Endothelial cell of umbilical vein (primary cell): ENCODE data around the gene PLA2G4B. TPM values are rescaled to one million over a fixed set of nuclear protein-coding genes. Genes with fewer than 3 reads are reported as not detected.
A peak's percentile ranks its signal among the peaks of the same experiment; 100 is the strongest.

Experiments used
- BruUV-seq: library from RNA; stranded (reverse); fragments of 400-500 nt; replicated peaks from 2 replicates; lab custom pipeline; 2021; lab: Mats Ljungman, UMichigan
- CTCF ChIA-PET: fragments of 300-600, 350-600 bp; sonication (Branson Sonifier 250); formaldehyde crosslinking; loops from one replicate; lab custom pipeline; 2021; ENCODE audit warnings: antibody characterized with exemption, inconsistent platforms; lab: Charles Lee
- POLR2A ChIA-PET: fragments of 300-600, 350-600 bp; sonication (Branson Sonifier 250); formaldehyde crosslinking; loops from one replicate; lab custom pipeline; 2021; ENCODE audit warnings: antibody characterized with exemption, inconsistent platforms; lab: Charles Lee
- DNase-seq: peaks from one replicate; pipeline ENCODE4 v3.0.0-alpha.2; 2011; ENCODE audit warnings: low read depth, low spot score
- FAIRE-seq: peaks from 2 replicates; lab custom pipeline; 2011; peaks lifted over from hg19 to GRCh38; lab: Jason Lieb, UNC
- H2AFZ ChIP-seq: 2 replicates; pipeline ENCODE4 v1.6.0; 2012; ENCODE audit warnings: low read depth, low read length, control low read depth, inconsistent platforms
- H3K27ac ChIP-seq: 2 replicates; pipeline ENCODE4 v1.5.1; 2011; ENCODE audit warnings: low read depth, mild to moderate bottlenecking, control low read depth, low read length, moderate library complexity; ENCODE audit not compliant: insufficient read depth
- H3K27me3 ChIP-seq, 2 experiments: 2 replicates each; pipeline versions ENCODE4 v1.6.0 to v1.6.1; 2011; ENCODE audit warnings: low read length in 2 of 2, mixed read lengths in 1 of 2; ENCODE audit not compliant: control insufficient read depth in 2 of 2, insufficient read depth in 2 of 2
- H3K36me3 ChIP-seq, 2 experiments: 2 replicates in 1 of 2; 3 replicates in 1 of 2; pipeline ENCODE4 v1.5.1; 2011; ENCODE audit warnings: low read length in 2 of 2, mild to moderate bottlenecking in 1 of 2, moderate library complexity in 1 of 2; ENCODE audit not compliant: control insufficient read depth in 2 of 2, insufficient read depth in 2 of 2; ENCODE audit errors: extremely low read depth in 1 of 2
- H3K4me1 ChIP-seq: 3 replicates; pipeline ENCODE4 v1.5.1; 2011; ENCODE audit warnings: mild to moderate bottlenecking, low read length; ENCODE audit not compliant: control insufficient read depth, insufficient read depth; ENCODE audit errors: extremely low read depth
- H3K4me2 ChIP-seq: 2 replicates; pipeline ENCODE4 v1.6.1; 2011; ENCODE audit warnings: low read length, control low read depth, mixed read lengths; ENCODE audit not compliant: insufficient read depth
- H3K4me3 ChIP-seq, 3 experiments: fragments of 200-600 bp in 1 of 3; sonication (generic), shearing (Covaris generic) in 1 of 3; replicated peaks in 1 of 3; 2 replicates each; pipeline ENCODE4 v1.5.1; 2011 to 2016; ENCODE audit warnings: control low read depth in 3 of 3, low read length in 3 of 3, mild to moderate bottlenecking in 2 of 3, inconsistent platforms in 1 of 3, low read depth in 1 of 3, moderate library complexity in 1 of 3; ENCODE audit not compliant: insufficient read depth in 1 of 3
- H3K79me2 ChIP-seq: 2 replicates; pipeline ENCODE4 v1.6.0; 2012; ENCODE audit warnings: low read length, inconsistent platforms; ENCODE audit not compliant: control insufficient read depth, insufficient read depth
- H3K9ac ChIP-seq: replicated peaks from 2 replicates; pipeline ENCODE3; 2011; ENCODE audit warnings: low read length, control low read depth; ENCODE audit not compliant: insufficient read depth; ENCODE audit errors: extremely low read depth
- H3K9me1 ChIP-seq: replicated peaks from 3 replicates; pipeline ENCODE4 v1.6.0; 2011; ENCODE audit warnings: mild to moderate bottlenecking, low read length; ENCODE audit not compliant: control insufficient read depth, insufficient read depth; ENCODE audit errors: extremely low read depth
- H3K9me3 ChIP-seq: replicated peaks from 2 replicates; pipeline ENCODE4 v1.5.1; 2012; ENCODE audit warnings: low read length, inconsistent platforms; ENCODE audit not compliant: control insufficient read depth, insufficient read depth
- H4K20me1 ChIP-seq: replicated peaks from 2 replicates; pipeline ENCODE3; 2011; ENCODE audit warnings: mild to moderate bottlenecking, low read length; ENCODE audit not compliant: control insufficient read depth, insufficient read depth; ENCODE audit errors: extremely low read depth
- EZH2 ChIP-seq: IDR thresholded peaks from 2 replicates; pipeline ENCODE4 v1.6.1; 2012; ENCODE audit warnings: borderline replicate concordance, low read depth, mild to moderate bottlenecking, moderate library complexity, low read length, inconsistent platforms; ENCODE audit not compliant: severe bottlenecking
- FOS ChIP-seq: IDR thresholded peaks from 2 replicates; pipeline ENCODE4 v1.6.1; 2011; ENCODE audit warnings: mild to moderate bottlenecking, low read length, moderate library complexity, borderline replicate concordance; ENCODE audit not compliant: insufficient read depth
- GATA2 ChIP-seq: IDR thresholded peaks from 2 replicates; pipeline ENCODE4 v1.7.0; 2011; ENCODE audit warnings: low read depth, mild to moderate bottlenecking, moderate library complexity, mixed read lengths, low read length; ENCODE audit not compliant: insufficient read length, insufficient read depth
- JUN ChIP-seq: IDR thresholded peaks from 2 replicates; pipeline ENCODE4 v1.6.1; 2011; ENCODE audit warnings: borderline replicate concordance, low read depth; ENCODE audit not compliant: insufficient read length, insufficient read depth
- MYC ChIP-seq: IDR thresholded peaks from one replicate; pipeline ENCODE4 v1.6.1; 2011; ENCODE audit warnings: mild to moderate bottlenecking, low read depth, low read length
- POLR2A ChIP-seq: IDR thresholded peaks from 2 replicates; pipeline ENCODE4 v1.6.1; 2012; ENCODE audit warnings: low read depth, mild to moderate bottlenecking, control low read depth, low read length
- POLR2AphosphoS5 ChIP-seq: IDR thresholded peaks from 2 replicates; pipeline ENCODE4 v1.6.1; 2012; ENCODE audit warnings: low read depth, mild to moderate bottlenecking, control low read depth, low read length, moderate library complexity; ENCODE audit not compliant: insufficient read depth
- dilution Hi-C: fragments of 300-500 bp; cut with MboI; formaldehyde crosslinking; loops from one replicate; pipeline ENCODE4 v1.15.0; 2019; ENCODE audit warnings: low sequenced_read_pairs; ENCODE audit not compliant: extremely low pct_ligation_motif_present
- intact Hi-C: fragments of 100-400 bp; cut with micrococcal nuclease; formaldehyde crosslinking; loops from one replicate; pipeline ENCODE4 v1.10.0; 2022
- polyA plus RNA-seq, 4 experiments: library from polyadenylated mRNA; depleted of rRNA in 3 of 4; stranded (reverse) in 3 of 4; unstranded in 1 of 4; fragments of >200 nt; gene quantifications; 2 replicates each; pipeline versions ENCODE4 v1.2.1 to v1.2.3, GENCODE V29; 2011 to 2012; ENCODE audit warnings: missing spikeins in 1 of 4
- total RNA-seq: library from RNA; stranded (reverse); gene quantifications from 2 replicates; pipeline ENCODE4 v1.2.3, GENCODE V29; 2021
- TF ChIP-seq, protein P1 (sequence below), 2 donors: IDR thresholded peaks; 1 replicate in 1 of 2; 2 replicates in 1 of 2; pipeline ENCODE4 v1.5.1; 2011; ENCODE audit warnings: low read length in 2 of 2, mild to moderate bottlenecking in 2 of 2, moderate library complexity in 2 of 2, control low read depth in 1 of 2, inconsistent platforms in 1 of 2, low read depth in 1 of 2; ENCODE audit not compliant: insufficient read depth in 1 of 2; ENCODE audit errors: extremely low read depth in 1 of 2
- TF ChIP-seq, protein P2 (sequence below): IDR thresholded peaks from 2 replicates; pipeline ENCODE4 v1.6.1; 2011; ENCODE audit not compliant: insufficient read depth, insufficient read length

Gene PLA2G4B
- total and polyA plus RNA-seq, 2 donors (not counting 3 experiments of a cell fraction or from before 2014, with no cell fraction given) = 4.0 to 7.9 TPM

DNA sequence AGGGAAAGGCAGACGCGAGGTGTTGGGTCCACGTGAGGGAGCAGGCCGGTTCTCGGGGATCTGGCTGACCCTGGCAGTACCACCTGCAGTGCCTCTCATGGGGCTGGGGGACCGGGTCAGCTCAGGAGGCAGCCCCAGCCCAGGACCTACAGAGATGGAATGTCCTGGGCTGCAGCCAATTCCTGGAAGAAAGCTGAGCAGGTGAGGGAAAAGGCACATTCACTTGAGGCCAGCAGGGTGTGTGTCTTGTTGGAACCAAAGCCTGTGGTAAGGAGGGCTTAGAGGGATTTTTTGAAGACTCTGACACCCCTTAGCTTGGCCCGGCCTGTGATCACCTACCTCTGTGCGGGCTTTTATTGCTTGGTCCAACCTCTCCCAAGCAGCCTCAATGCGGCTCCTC is 15.8 kb downstream of the PLA2G4B start:
- Histone ChIP-seq H3K9ac (no peak overlapping the region), H3K36me3 (peaks cover 6 to 36% of the 10 kb centered on the region in 2 experiments), H3K79me2 (no peaks in the 10 kb centered on the region), H4K20me1 (no peaks in the 10 kb centered on the region), H3K4me1 (no peaks in the 10 kb centered on the region), H3K9me3 (no peaks in the 10 kb centered on the region), H3K27ac (no peak overlapping the region), H3K27me3 (no peaks in the 10 kb centered on the region), H2AFZ (no peak overlapping the region), H3K4me3 (no peak overlapping the region), H3K4me2 (no peak overlapping the region), H3K9me1 (no peaks in the 10 kb centered on the region)
- BruUV-seq = no TSS peak
- ChIA-PET CTCF (no interaction called here), POLR2A (no interaction called here)
- intact Hi-C loops (no loop called here), dilution Hi-C loops (no loop called here)
- FAIRE-seq = no peak
- TF ChIP-seq POLR2AphosphoS5 = no peak
- TF ChIP-seq, protein P1, sequence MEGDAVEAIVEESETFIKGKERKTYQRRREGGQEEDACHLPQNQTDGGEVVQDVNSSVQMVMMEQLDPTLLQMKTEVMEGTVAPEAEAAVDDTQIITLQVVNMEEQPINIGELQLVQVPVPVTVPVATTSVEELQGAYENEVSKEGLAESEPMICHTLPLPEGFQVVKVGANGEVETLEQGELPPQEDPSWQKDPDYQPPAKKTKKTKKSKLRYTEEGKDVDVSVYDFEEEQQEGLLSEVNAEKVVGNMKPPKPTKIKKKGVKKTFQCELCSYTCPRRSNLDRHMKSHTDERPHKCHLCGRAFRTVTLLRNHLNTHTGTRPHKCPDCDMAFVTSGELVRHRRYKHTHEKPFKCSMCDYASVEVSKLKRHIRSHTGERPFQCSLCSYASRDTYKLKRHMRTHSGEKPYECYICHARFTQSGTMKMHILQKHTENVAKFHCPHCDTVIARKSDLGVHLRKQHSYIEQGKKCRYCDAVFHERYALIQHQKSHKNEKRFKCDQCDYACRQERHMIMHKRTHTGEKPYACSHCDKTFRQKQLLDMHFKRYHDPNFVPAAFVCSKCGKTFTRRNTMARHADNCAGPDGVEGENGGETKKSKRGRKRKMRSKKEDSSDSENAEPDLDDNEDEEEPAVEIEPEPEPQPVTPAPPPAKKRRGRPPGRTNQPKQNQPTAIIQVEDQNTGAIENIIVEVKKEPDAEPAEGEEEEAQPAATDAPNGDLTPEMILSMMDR (IDR thresholded peaks at IDR 0.05; ENCODE audit: extremely low read depth in 1 of 2, insufficient read depth in 1 of 2, low read depth in 1 of 2, low read length in 2 of 2) = no peak
- TF ChIP-seq, protein P2, sequence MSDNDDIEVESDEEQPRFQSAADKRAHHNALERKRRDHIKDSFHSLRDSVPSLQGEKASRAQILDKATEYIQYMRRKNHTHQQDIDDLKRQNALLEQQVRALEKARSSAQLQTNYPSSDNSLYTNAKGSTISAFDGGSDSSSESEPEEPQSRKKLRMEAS = no peak
- no peak for DNase-seq

DNA sequence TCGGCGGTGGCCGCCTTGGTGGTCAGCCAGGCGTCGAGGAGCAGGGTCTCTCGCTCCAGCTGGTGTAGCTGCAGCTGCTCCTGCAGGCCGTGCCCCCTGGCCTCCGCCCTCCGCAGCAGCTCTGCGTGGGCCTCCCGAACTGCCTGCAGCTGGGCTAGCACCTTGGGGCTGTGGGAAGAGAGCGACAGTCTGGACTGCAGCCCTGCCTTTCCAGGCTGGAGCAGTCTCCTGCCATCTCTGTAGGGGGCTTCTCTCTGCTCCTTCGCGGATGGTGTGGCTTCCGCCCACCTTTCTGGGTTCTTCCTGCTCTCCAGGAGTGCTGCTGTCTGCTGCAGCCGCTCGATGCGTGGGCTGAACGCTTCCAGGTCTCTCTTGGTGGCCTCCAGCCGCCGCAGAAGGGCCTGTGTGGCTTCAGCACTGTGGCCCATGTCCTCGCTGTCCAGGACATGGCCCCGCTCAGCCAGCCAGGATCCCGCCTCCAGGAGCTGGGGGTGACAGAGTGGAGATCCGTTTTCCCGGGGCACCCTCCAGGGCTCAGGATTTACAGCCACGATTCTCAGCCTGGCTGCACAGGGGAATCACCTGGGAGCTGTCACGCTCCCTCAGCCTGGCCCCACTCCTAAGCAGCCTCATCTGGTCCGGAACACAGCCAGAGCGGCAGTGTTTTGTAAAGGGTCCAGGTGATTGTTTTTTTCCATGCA is 16.8 kb downstream of the PLA2G4B start:
- intact Hi-C loops = no loop called here

More for the DNA sequence above, 16.8 kb downstream of the PLA2G4B start:
- Histone ChIP-seq H4K20me1 (no peaks in the 10 kb centered on the region), H3K4me2 (no peak overlapping the region), H3K9me3 (no peaks in the 10 kb centered on the region), H2AFZ (no peak overlapping the region), H3K4me3 (no peak overlapping the region), H3K79me2 (no peaks in the 10 kb centered on the region), H3K36me3 (peaks cover 7 to 36% of the 10 kb centered on the region in 2 experiments), H3K27me3 (no peaks in the 10 kb centered on the region), H3K9ac (no peak overlapping the region), H3K9me1 (no peaks in the 10 kb centered on the region), H3K4me1 (no peaks in the 10 kb centered on the region), H3K27ac (no peak overlapping the region)
- POLR2A ChIA-PET = no interaction called here
- TF ChIP-seq MYC (no peak), JUN (no peak), GATA2 (no peak), POLR2AphosphoS5 (no peak), FOS (no peak), EZH2 (no peak), POLR2A (no peak)
- TF ChIP-seq, protein P1 (IDR thresholded peaks at IDR 0.05; ENCODE audit: extremely low read depth in 1 of 2, insufficient read depth in 1 of 2, low read depth in 1 of 2, low read length in 2 of 2) = no peak
- TF ChIP-seq, protein P2 = no peak
- no peak for DNase-seq
- no peak for FAIRE-seq
- BruUV-seq = TSS peak; percentile 14
- dilution Hi-C loops = no loop called here
- CTCF ChIA-PET = no interaction called here
